ENCODE data around the gene KLHL3.

Gene KLHL3

DNA sequence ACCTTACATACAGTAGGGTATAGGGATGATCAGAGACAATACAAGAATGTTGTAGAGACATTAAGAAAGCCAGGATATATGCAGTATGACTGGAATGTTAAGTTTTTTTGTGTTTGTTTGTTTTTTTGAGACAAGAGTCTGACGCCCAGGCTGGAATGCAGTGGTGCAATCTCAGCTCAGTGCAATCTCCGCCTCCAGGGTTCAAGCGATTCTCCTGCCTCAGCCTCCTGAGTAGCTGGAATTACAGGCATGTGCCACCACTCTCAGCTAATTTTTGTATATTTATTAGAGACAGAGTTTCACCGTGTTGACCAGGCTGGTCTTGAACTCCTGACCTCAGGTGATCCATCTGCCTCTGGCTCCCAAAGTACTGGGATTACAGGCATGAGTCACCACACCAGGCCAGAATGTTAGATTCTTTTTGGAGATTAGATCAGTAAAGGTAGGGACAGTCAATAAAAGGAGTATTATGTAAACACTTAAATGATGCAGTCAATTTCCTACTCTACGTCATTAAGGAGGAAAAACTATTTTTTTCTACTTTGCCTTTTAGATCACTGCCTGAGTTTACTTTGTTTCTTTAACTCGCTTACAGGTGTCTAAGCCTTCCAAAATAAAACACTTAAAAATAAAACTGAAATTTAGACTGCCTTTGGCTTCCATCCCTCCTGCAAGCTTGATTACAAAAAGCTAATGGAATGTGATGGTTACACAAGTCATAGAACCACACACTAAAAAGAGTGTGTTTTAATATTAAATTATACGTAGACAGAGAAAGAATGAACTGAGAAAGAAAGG lies 25.0 kb upstream of the KLHL3 start:
- H3K4me3 ChIP-seq (ENCODE audit: control insufficient read depth, low read depth, low read length): no peak overlapping the region
- DNase-seq (ENCODE audit: low read depth): no peak
- TF ChIP-seq, protein P1, sequence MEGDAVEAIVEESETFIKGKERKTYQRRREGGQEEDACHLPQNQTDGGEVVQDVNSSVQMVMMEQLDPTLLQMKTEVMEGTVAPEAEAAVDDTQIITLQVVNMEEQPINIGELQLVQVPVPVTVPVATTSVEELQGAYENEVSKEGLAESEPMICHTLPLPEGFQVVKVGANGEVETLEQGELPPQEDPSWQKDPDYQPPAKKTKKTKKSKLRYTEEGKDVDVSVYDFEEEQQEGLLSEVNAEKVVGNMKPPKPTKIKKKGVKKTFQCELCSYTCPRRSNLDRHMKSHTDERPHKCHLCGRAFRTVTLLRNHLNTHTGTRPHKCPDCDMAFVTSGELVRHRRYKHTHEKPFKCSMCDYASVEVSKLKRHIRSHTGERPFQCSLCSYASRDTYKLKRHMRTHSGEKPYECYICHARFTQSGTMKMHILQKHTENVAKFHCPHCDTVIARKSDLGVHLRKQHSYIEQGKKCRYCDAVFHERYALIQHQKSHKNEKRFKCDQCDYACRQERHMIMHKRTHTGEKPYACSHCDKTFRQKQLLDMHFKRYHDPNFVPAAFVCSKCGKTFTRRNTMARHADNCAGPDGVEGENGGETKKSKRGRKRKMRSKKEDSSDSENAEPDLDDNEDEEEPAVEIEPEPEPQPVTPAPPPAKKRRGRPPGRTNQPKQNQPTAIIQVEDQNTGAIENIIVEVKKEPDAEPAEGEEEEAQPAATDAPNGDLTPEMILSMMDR (conservative IDR thresholded peaks at IDR 0.05; ENCODE audit: control insufficient read depth, insufficient read depth, low read depth, low read length): no peak

GRCh38 chr5:137760294-137760693 lies 24.4 kb upstream of the KLHL3 start:
- DNase-seq (ENCODE audit: low read depth): no peak
- no peak overlapping the region for H3K4me3 ChIP-seq (ENCODE audit: control insufficient read depth, low read depth, low read length)
- TF ChIP-seq, protein P1 (conservative IDR thresholded peaks at IDR 0.05; ENCODE audit: control insufficient read depth, insufficient read depth, low read depth, low read length): no peak

GRCh38 chr5:137758715-137759306 lies 22.9 kb upstream of the KLHL3 start:
- DNase-seq (ENCODE audit: low read depth): peak; percentile 7
- TF ChIP-seq, protein P1 (conservative IDR thresholded peaks at IDR 0.05; ENCODE audit: control insufficient read depth, insufficient read depth, low read depth, low read length): no peak
- H3K4me3 ChIP-seq (ENCODE audit: control insufficient read depth, low read depth, low read length): no peak overlapping the region

GRCh38 chr5:137758121-137758520 lies 22.2 kb upstream of the KLHL3 start:
- TF ChIP-seq, protein P1 (conservative IDR thresholded peaks at IDR 0.05; ENCODE audit: control insufficient read depth, insufficient read depth, low read depth, low read length): no peak
- DNase-seq (ENCODE audit: low read depth): no peak
- H3K4me3 ChIP-seq (ENCODE audit: control insufficient read depth, low read depth, low read length): no peak overlapping the region

GRCh38 chr5:137757634-137758033 lies 21.7 kb upstream of the KLHL3 start:
- TF ChIP-seq, protein P1 (conservative IDR thresholded peaks at IDR 0.05; ENCODE audit: control insufficient read depth, insufficient read depth, low read depth, low read length): no peak
- DNase-seq (ENCODE audit: low read depth): no peak
- H3K4me3 ChIP-seq (ENCODE audit: control insufficient read depth, low read depth, low read length): no peak overlapping the region

DNA sequence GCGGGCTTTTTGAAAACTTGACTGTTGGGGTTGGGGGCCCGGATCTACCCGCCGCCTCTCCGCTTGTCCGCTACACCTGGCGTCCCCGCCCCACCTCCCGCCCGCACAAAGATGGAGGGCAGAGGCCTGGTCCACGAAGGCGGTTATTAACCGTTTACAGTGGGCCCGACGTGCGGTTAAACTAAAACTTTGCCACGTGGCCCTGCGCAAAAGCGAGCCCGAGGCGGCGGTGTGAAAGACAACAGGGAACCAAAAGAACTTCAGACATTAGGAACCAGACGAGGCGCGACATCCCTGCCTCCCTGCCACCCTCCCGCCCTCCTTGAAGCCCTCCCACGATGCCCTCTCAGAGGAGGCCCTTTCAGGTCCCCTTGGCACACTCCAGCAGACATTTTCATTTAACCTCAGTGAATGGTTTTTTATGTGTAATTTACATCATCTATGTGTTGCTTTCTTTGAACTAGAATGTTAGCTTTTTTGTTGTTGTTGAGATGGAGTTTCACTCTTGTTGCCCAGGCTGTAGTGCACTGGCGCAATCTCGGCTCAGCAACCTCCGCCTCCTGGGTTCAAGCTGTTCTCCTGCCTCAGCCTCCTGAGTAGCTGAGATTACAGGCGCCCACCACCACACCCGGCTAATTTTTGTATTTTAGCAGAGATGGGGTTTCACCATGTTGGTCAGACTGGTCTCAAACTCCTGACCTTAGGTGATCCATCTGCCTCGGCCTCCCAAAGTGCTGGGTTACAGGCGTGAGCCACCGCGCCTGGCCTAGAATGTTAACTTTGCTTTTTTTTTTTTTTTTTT lies 19.3 kb upstream of the KLHL3 start:
- no peak for DNase-seq (ENCODE audit: low read depth)
- TF ChIP-seq, protein P1 (conservative IDR thresholded peaks at IDR 0.05; ENCODE audit: control insufficient read depth, insufficient read depth, low read depth, low read length): no peak
- H3K4me3 ChIP-seq (ENCODE audit: control insufficient read depth, low read depth, low read length): peak overlapping the region; percentile 97

Data from fibroblast of mammary gland (primary cell).